IMR-90 (cell line): ENCODE results near the gene NTSR2. TPM values are rescaled to one million over a fixed set of nuclear protein-coding genes. Genes with fewer than 3 reads are reported as not detected.
A peak's percentile ranks its signal among the peaks of the same experiment; 100 is the strongest.

Experiments
- ATAC-seq: fragments of 200-7000 bp; cut with Tn5 transposase; 2 replicates; pipeline ENCODE4 v1.9.1; 2020; ENCODE audit warnings: low read depth, mild to moderate bottlenecking, moderate library complexity
- BruUV-seq: library from RNA; stranded (reverse); fragments of 400-500 nt; replicated peaks from 2 replicates; lab custom pipeline; 2021; lab: Mats Ljungman, UMichigan
- CTCF ChIA-PET: fragments of 300-600 bp; formaldehyde crosslinking; extraction: SDS; loops from one replicate; lab custom pipeline; 2021; ENCODE audit warnings: antibody characterized with exemption; lab: Yijun Ruan, JAX
- POLR2A ChIA-PET: fragments of 300-600 bp; sonication (Branson Sonifier 250); formaldehyde crosslinking; loops from one replicate; lab custom pipeline; 2022; ENCODE audit warnings: antibody characterized with exemption; ENCODE audit not compliant: unreplicated experiment; lab: Charles Lee
- DNase-seq: peaks from one replicate; pipeline ENCODE4 v3.0.0; 2013
- H2AFZ ChIP-seq: replicated peaks from 2 replicates; pipeline ENCODE3; 2013; ENCODE audit warnings: low read length, mild to moderate bottlenecking; ENCODE audit not compliant: poor library complexity
- H2AK5ac ChIP-seq: 2 replicates; pipeline ENCODE4 v1.6.1; 2013; ENCODE audit warnings: low read depth, low read length, inconsistent platforms
- H2AK9ac ChIP-seq: replicated peaks from 2 replicates; pipeline ENCODE3; 2013; ENCODE audit warnings: mild to moderate bottlenecking, low read depth, low read length, moderate library complexity; ENCODE audit not compliant: poor library complexity
- H2BK120ac ChIP-seq: 2 replicates; pipeline ENCODE4 v1.6.1; 2013; ENCODE audit warnings: low read depth, low read length, inconsistent platforms
- H2BK15ac ChIP-seq: 3 replicates; pipeline ENCODE4 v1.6.1; 2013; ENCODE audit warnings: low read depth, low read length, inconsistent platforms
- H2BK20ac ChIP-seq: 2 replicates; pipeline ENCODE4 v1.6.1; 2013; ENCODE audit warnings: low read depth, mild to moderate bottlenecking, inconsistent platforms, low read length, moderate library complexity
- H2BK5ac ChIP-seq: 2 replicates; pipeline ENCODE4 v1.6.1; 2013; ENCODE audit warnings: mild to moderate bottlenecking, low read depth, low read length, inconsistent platforms; ENCODE audit not compliant: poor library complexity, severe bottlenecking
- H3K14ac ChIP-seq: replicated peaks from 2 replicates; pipeline ENCODE4 v1.6.1; 2013; ENCODE audit warnings: low read depth, low read length, inconsistent platforms
- H3K18ac ChIP-seq: 2 replicates; pipeline ENCODE4 v1.6.1; 2013; ENCODE audit warnings: low read depth, low read length, control low read depth
- H3K23ac ChIP-seq: 2 replicates; pipeline ENCODE4 v1.6.1; 2013; ENCODE audit warnings: low read depth, low read length, inconsistent platforms
- H3K27ac ChIP-seq: 2 replicates; pipeline ENCODE4 v1.5.1; 2013; ENCODE audit warnings: mild to moderate bottlenecking, control low read depth, low read length; ENCODE audit not compliant: insufficient read depth
- H3K27me3 ChIP-seq: 2 replicates; pipeline ENCODE4 v1.6.1; 2013; ENCODE audit warnings: low read length; ENCODE audit not compliant: control insufficient read depth, insufficient read depth
- H3K36me3 ChIP-seq: 2 replicates; pipeline ENCODE4 v1.6.1; 2013; ENCODE audit warnings: low read length, mixed read lengths; ENCODE audit not compliant: control insufficient read depth, insufficient read depth
- H3K4ac ChIP-seq: 2 replicates; pipeline ENCODE4 v1.6.1; 2013; ENCODE audit warnings: low read depth, low read length, inconsistent platforms
- H3K4me1 ChIP-seq: 2 replicates; pipeline ENCODE4 v1.6.1; 2013; ENCODE audit warnings: low read length, mixed read lengths; ENCODE audit not compliant: control insufficient read depth, insufficient read depth
- H3K4me2 ChIP-seq: 2 replicates; pipeline ENCODE4 v1.6.1; 2013; ENCODE audit warnings: low read depth, mild to moderate bottlenecking, control low read depth, low read length, moderate library complexity
- H3K4me3 ChIP-seq: 2 replicates; pipeline ENCODE4 v1.5.1; 2013; ENCODE audit warnings: low read depth, mild to moderate bottlenecking, control low read depth, low read length, moderate library complexity; ENCODE audit not compliant: insufficient read depth
- H3K56ac ChIP-seq: 2 replicates; pipeline ENCODE4 v1.6.1; 2013; ENCODE audit warnings: low read length, inconsistent platforms; ENCODE audit not compliant: insufficient read depth; ENCODE audit errors: extremely low read depth
- H3K79me1 ChIP-seq, 2 experiments: 2 replicates each; pipeline ENCODE4 v1.6.1; 2013; ENCODE audit warnings: low read length in 2 of 2, inconsistent platforms in 1 of 2, low read depth in 1 of 2
- H3K9ac ChIP-seq: 2 replicates; pipeline ENCODE4 v1.6.1; 2013; ENCODE audit warnings: low read depth, low read length, control low read depth
- H3K9me1 ChIP-seq: 2 replicates; pipeline ENCODE4 v1.6.1; 2013; ENCODE audit warnings: low read length, inconsistent platforms; ENCODE audit not compliant: insufficient read depth
- H3K9me3 ChIP-seq: 2 replicates; pipeline ENCODE4 v1.6.1; 2013; ENCODE audit warnings: low read length; ENCODE audit not compliant: control insufficient read depth, insufficient read depth
- H4K20me1 ChIP-seq: 2 replicates; pipeline ENCODE4 v1.6.1; 2013; ENCODE audit warnings: low read length, inconsistent platforms; ENCODE audit not compliant: insufficient read depth
- H4K5ac ChIP-seq: 2 replicates; pipeline ENCODE4 v1.6.1; 2013; ENCODE audit warnings: mild to moderate bottlenecking, low read depth, low read length, control low read depth
- H4K8ac ChIP-seq, 2 experiments: 2 replicates each; pipeline ENCODE4 v1.6.1; 2013; ENCODE audit warnings: low read depth in 2 of 2, low read length in 2 of 2, control low read depth in 1 of 2, inconsistent platforms in 1 of 2
- H4K91ac ChIP-seq: 2 replicates; pipeline ENCODE4 v1.6.1; 2013; ENCODE audit warnings: low read depth, low read length, inconsistent platforms; ENCODE audit not compliant: insufficient read depth
- BHLHE40 ChIP-seq: fragments of 150-350 bp; IDR thresholded peaks from 2 replicates; pipeline ENCODE4 v1.6.1; 2016; ENCODE audit warnings: mild to moderate bottlenecking, low read depth, low read length
- CEBPB ChIP-seq: IDR thresholded peaks from 2 replicates; pipeline ENCODE4 v1.6.1; 2012; ENCODE audit warnings: low read depth, low read length, improper control_type of control experiment
- CHD1 ChIP-seq: IDR thresholded peaks from 2 replicates; pipeline ENCODE4 v1.6.1; 2012; ENCODE audit warnings: low read depth, low read length, improper control_type of control experiment
- CTCF ChIP-seq: conservative IDR thresholded peaks from 2 replicates; pipeline ENCODE4 v1.5.1; 2012; ENCODE audit warnings: mild to moderate bottlenecking, low read depth, low read length, improper control_type of control experiment
- FOS ChIP-seq: fragments of 150-350 bp; IDR thresholded peaks from 2 replicates; pipeline ENCODE4 v1.6.1; 2016; ENCODE audit warnings: low read depth, low read length
- MAFK ChIP-seq: IDR thresholded peaks from 2 replicates; pipeline ENCODE4 v1.6.1; 2012; ENCODE audit warnings: low read depth, low read length, improper control_type of control experiment
- MXI1 ChIP-seq: IDR thresholded peaks from 2 replicates; pipeline ENCODE4 v1.6.1; 2012; ENCODE audit warnings: low read depth, mild to moderate bottlenecking, low read length, moderate library complexity, borderline replicate concordance
- NFE2L2 ChIP-seq: fragments of 150-350 bp; IDR thresholded peaks from 2 replicates; pipeline ENCODE4 v1.6.1; 2016; ENCODE audit warnings: low read depth, mild to moderate bottlenecking, low read length
- POLR2A ChIP-seq: IDR thresholded peaks from 2 replicates; pipeline ENCODE4 v1.6.1; 2012; ENCODE audit warnings: mild to moderate bottlenecking, low read depth, low read length
- RCOR1 ChIP-seq: IDR thresholded peaks from 2 replicates; pipeline ENCODE4 v1.6.1; 2012; ENCODE audit warnings: mild to moderate bottlenecking, low read length, improper control_type of control experiment; ENCODE audit not compliant: insufficient replicate concordance
- RFX5 ChIP-seq: IDR thresholded peaks from 2 replicates; pipeline ENCODE4 v1.8.0; 2012; ENCODE audit warnings: low read depth, mild to moderate bottlenecking, low read length, moderate library complexity
- SMC3 ChIP-seq: fragments of 150-350 bp; IDR thresholded peaks from 2 replicates; pipeline ENCODE4 v1.6.1; 2016; ENCODE audit warnings: low read depth, mild to moderate bottlenecking, antibody characterized with exemption, low read length, moderate library complexity
- USF2 ChIP-seq: fragments of 150-350 bp; IDR thresholded peaks from 2 replicates; pipeline ENCODE4 v1.6.1; 2017; ENCODE audit warnings: mild to moderate bottlenecking, antibody characterized with exemption, low read length, low read depth
- WGBS, 2 experiments: methylation state at CpG; one replicate each; pipeline versions ENCODE4 v1.1.5 to v1.1.7; 2013; ENCODE audit warnings: missing lambda C conversion rate in 2 of 2; ENCODE audit not compliant: insufficient read length in 1 of 2; ENCODE audit errors: extremely low coverage in 2 of 2; 5-methylcytosine and 5-hydroxymethylcytosine counted together
- dilution Hi-C: fragments of 300-500 bp; cut with HindIII; formaldehyde crosslinking; loops from one replicate; pipeline ENCODE4 v1.14.3; 2018; ENCODE audit warnings: low sequenced_read_pairs; ENCODE audit not compliant: unreplicated experiment
- in situ Hi-C: fragments of 300-500 bp; cut with MboI; formaldehyde crosslinking; loops from 3 replicates; pipeline ENCODE4 v1.14.3; 2019; ENCODE audit warnings: low sequenced_read_pairs, inconsistent platforms, mixed read lengths
- intact Hi-C: fragments of 100-400 bp; cut with micrococcal nuclease; formaldehyde crosslinking; loops from 2 replicates; pipeline ENCODE4 v1.10.0; 2022
- polyA plus RNA-seq, 3 experiments: library from polyadenylated mRNA; depleted of rRNA; stranded (reverse); fragments of >200 nt; gene quantifications; 2 replicates each; pipeline ENCODE4 v1.2.3, GENCODE V29; 2012; ENCODE audit warnings: low replicate concordance in 1 of 3
- total RNA-seq: library from RNA; depleted of rRNA; stranded (reverse); fragments of >200 nt; gene quantifications from 2 replicates; pipeline ENCODE4 v1.2.3, GENCODE V29; 2012
- TF ChIP-seq, protein P1 (sequence below): fragments of 150-350 bp; IDR thresholded peaks from 2 replicates; pipeline ENCODE4 v1.6.1; 2016; ENCODE audit warnings: low read depth, mild to moderate bottlenecking, low read length, moderate library complexity, borderline replicate concordance

NTSR2 gene
- total and polyA plus RNA-seq, 2 of the 4 experiments (the other 2 are of a cell fraction): not detected

DNA sequence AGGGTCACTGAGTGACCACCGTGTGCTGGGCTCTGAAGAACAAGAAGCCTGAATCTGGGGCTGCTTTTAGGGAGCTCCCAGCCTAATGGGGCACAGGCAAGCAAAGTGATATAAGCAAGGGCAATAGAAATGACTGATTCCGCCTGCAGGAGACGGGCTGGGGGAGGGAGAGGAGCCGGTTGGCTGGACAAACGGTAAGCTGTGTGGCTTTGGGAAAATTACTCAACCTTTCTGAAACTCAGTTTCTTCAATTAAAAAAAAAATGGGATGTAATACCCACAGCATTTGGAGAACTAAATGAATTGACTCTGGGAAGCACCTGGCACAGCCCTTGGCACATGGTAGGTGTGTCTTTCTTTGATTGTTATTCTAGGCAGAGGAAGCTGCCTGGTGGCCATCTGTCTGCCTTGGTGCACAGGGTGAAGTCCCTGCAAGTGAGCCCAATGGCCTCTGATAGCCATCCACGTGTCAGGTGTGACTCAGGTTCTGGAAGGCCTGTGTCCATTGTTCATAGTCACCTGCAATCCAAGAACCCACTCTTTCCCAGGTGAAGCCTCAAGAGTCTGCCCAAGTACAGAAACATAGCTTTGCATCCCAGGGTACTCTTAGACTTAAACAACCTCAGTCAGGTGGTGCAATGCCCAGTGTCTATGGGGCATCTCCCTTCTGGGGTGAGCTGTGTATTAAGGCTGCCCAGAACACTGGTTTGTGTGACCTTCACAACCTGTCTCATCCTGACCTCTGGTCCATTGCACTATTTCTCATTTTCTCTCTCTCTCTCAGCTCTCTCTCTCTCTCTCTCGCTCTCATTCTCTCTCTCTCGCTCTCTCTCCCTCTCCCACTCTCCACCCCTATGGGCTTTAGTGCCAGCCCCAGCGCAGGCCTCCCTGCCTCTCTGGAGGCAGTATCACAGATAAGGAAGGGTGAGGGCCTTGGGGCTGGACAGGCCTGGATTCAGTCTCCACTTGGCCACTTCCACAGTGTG is 30.0 kb upstream of the NTSR2 start:
- H3K56ac ChIP-seq: no peak overlapping the region
- H3K4ac ChIP-seq: no peak overlapping the region
- H3K27ac ChIP-seq: no peak overlapping the region
- no TSS peak for BruUV-seq
- no peak overlapping the region for H4K8ac ChIP-seq
- no peak overlapping the region for H3K18ac ChIP-seq
- DNase-seq (no peak), ATAC-seq (no peak)
- H2AFZ ChIP-seq: no peak overlapping the region
- H2BK120ac ChIP-seq: no peak overlapping the region
- H2BK20ac ChIP-seq: no peak overlapping the region
- 80% methylated on average over 1 of the region's 9 CpGs; no CpG with 5 or more reads in 1 of the 2 experiments for WGBS, 2 experiments
- H3K4me2 ChIP-seq: no peak overlapping the region
- peak overlapping the region; percentile 76; the same call in 1 of the 2 replicates for H2AK5ac ChIP-seq
- intact Hi-C loops (no loop called here), in situ Hi-C loops (loop anchor here (5.0 kb wide), 1 partner anchor 42 kb away; no protein-coding TSS in a partner anchor), dilution Hi-C loops (no loop called here)
- H3K79me1 ChIP-seq: no peaks in the 10 kb centered on the region
- H4K5ac ChIP-seq: no peak overlapping the region
- H3K27me3 ChIP-seq: no peaks in the 10 kb centered on the region
- no peak overlapping the region for H2BK15ac ChIP-seq
- H3K9me3 ChIP-seq: no peaks in the 10 kb centered on the region
- peaks cover 16% of the 10 kb centered on the region; the same call in 1 of the 2 replicates for H3K9me1 ChIP-seq
- no peaks in the 10 kb centered on the region for H3K36me3 ChIP-seq
- H3K9ac ChIP-seq: no peak overlapping the region
- no peak overlapping the region for H3K4me3 ChIP-seq
- no peak overlapping the region for H3K14ac ChIP-seq
- H4K91ac ChIP-seq: no peak overlapping the region
- no peak overlapping the region for H3K23ac ChIP-seq
- no peaks in the 10 kb centered on the region for H4K20me1 ChIP-seq
- peak overlapping the region; percentile 8 for H2AK9ac ChIP-seq
- ChIA-PET POLR2A (no interaction called here), CTCF (interaction anchor here (1.8 kb wide), 1 partner anchor 12 kb away, joined by 6 read pairs; no protein-coding TSS in a partner anchor)
- peaks cover 23% of the 10 kb centered on the region for H3K4me1 ChIP-seq
- no peak overlapping the region for H2BK5ac ChIP-seq
- no peak for TF ChIP-seq RFX5
- TF ChIP-seq BHLHE40: no peak
- no peak for TF ChIP-seq MXI1
- TF ChIP-seq, protein P1, sequence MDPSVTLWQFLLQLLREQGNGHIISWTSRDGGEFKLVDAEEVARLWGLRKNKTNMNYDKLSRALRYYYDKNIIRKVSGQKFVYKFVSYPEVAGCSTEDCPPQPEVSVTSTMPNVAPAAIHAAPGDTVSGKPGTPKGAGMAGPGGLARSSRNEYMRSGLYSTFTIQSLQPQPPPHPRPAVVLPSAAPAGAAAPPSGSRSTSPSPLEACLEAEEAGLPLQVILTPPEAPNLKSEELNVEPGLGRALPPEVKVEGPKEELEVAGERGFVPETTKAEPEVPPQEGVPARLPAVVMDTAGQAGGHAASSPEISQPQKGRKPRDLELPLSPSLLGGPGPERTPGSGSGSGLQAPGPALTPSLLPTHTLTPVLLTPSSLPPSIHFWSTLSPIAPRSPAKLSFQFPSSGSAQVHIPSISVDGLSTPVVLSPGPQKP: no peak
- no peak for TF ChIP-seq RCOR1
- no peak for TF ChIP-seq SMC3
- no peak for TF ChIP-seq CEBPB
- no peak for TF ChIP-seq CTCF
- TF ChIP-seq CHD1: no peak
- no peak for TF ChIP-seq MAFK
- TF ChIP-seq FOS: no peak
- no peak for TF ChIP-seq USF2
- no peak for TF ChIP-seq NFE2L2
- no peak for TF ChIP-seq POLR2A
